H1 (cell line): ENCODE results near the gene USP43.

Source experiments
- CEBPB ChIP-seq: IDR thresholded peaks from 2 replicates; pipeline ENCODE4 v1.6.1; 2012; ENCODE audit warnings: low read depth, low read length
- EZH2 ChIP-seq: fragments of 200-600 bp; sonication (generic); IDR thresholded peaks from 2 replicates; pipeline ENCODE4 v1.7.1; 2012; ENCODE audit warnings: low read depth, mild to moderate bottlenecking, moderate library complexity, low read length, inconsistent platforms; ENCODE audit not compliant: severe bottlenecking
- HDAC2 ChIP-seq, 2 experiments: fragments of 300-600 bp in 1 of 2; sonication (generic) in 1 of 2; IDR thresholded peaks; 2 replicates each; pipeline ENCODE4 v1.6.1; 2011 to 2012; ENCODE audit warnings: low read depth in 2 of 2, low read length in 2 of 2, mild to moderate bottlenecking in 2 of 2, moderate library complexity in 2 of 2, borderline replicate concordance in 1 of 2, inconsistent platforms in 1 of 2
- JUND ChIP-seq: IDR thresholded peaks from 2 replicates; pipeline ENCODE4 v1.6.1; 2011; ENCODE audit warnings: mild to moderate bottlenecking, improper control_type of control experiment, low read length
- POLR2A ChIP-seq, 2 experiments: IDR thresholded peaks; 1 replicate in 1 of 2; 2 replicates in 1 of 2; pipeline ENCODE4 v1.6.1; 2011; ENCODE audit warnings: low read depth in 2 of 2, low read length in 2 of 2, mild to moderate bottlenecking in 2 of 2; ENCODE audit errors: control extremely low read depth in 1 of 2
- RBBP5 ChIP-seq: IDR thresholded peaks from 2 replicates; pipeline ENCODE4 v1.7.1; 2012; ENCODE audit warnings: low read depth, mild to moderate bottlenecking, inconsistent platforms, low read length, moderate library complexity, borderline replicate concordance
- SIN3A ChIP-seq, 2 experiments: IDR thresholded peaks in 1 of 2; conservative IDR thresholded peaks in 1 of 2; 2 replicates each; pipeline ENCODE4 v1.6.1; 2011 to 2012; ENCODE audit warnings: low read length in 2 of 2, improper control_type of control experiment in 1 of 2, low read depth in 1 of 2, mild to moderate bottlenecking in 1 of 2
- YY1 ChIP-seq: IDR thresholded peaks from 2 replicates; pipeline ENCODE4 v1.6.1; 2011; ENCODE audit warnings: low read depth, mild to moderate bottlenecking, low read length
- ZNF274 ChIP-seq: IDR thresholded peaks from 2 replicates; pipeline ENCODE4 v1.7.0; 2012; ENCODE audit warnings: low read length, borderline replicate concordance; ENCODE audit errors: extremely low read depth
- TF ChIP-seq, protein P1 (sequence below), 3 experiments: IDR thresholded peaks; 1 replicate in 2 of 3; 2 replicates in 1 of 3; pipeline versions ENCODE4 v1.5.1 to v1.6.1; 2011; ENCODE audit warnings: low read length in 3 of 3, mild to moderate bottlenecking in 3 of 3, inconsistent platforms in 2 of 3, low read depth in 1 of 3, moderate library complexity in 1 of 3; ENCODE audit not compliant: insufficient read depth in 1 of 3; ENCODE audit errors: control extremely low read depth in 1 of 3
- TF ChIP-seq, protein P2 (sequence below): IDR thresholded peaks from 2 replicates; pipeline ENCODE4 v1.6.1; 2012; ENCODE audit warnings: inconsistent platforms

GRCh38 chr17:9635340-9635739, 10.0 kb upstream of the USP43 start:
- TF ChIP-seq HDAC2 (IDR thresholded peaks at IDR 0.05; ENCODE audit: borderline replicate concordance in 1 of 2, low read depth in 2 of 2, low read length in 2 of 2), result no peak
- TF ChIP-seq CEBPB, result no peak
- TF ChIP-seq, protein P1, sequence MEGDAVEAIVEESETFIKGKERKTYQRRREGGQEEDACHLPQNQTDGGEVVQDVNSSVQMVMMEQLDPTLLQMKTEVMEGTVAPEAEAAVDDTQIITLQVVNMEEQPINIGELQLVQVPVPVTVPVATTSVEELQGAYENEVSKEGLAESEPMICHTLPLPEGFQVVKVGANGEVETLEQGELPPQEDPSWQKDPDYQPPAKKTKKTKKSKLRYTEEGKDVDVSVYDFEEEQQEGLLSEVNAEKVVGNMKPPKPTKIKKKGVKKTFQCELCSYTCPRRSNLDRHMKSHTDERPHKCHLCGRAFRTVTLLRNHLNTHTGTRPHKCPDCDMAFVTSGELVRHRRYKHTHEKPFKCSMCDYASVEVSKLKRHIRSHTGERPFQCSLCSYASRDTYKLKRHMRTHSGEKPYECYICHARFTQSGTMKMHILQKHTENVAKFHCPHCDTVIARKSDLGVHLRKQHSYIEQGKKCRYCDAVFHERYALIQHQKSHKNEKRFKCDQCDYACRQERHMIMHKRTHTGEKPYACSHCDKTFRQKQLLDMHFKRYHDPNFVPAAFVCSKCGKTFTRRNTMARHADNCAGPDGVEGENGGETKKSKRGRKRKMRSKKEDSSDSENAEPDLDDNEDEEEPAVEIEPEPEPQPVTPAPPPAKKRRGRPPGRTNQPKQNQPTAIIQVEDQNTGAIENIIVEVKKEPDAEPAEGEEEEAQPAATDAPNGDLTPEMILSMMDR (IDR thresholded peaks at IDR 0.05; ENCODE audit: control extremely low read depth in 1 of 3, insufficient read depth in 1 of 3, low read depth in 1 of 3, low read length in 3 of 3), result no peak
- no peak for TF ChIP-seq YY1
- TF ChIP-seq RBBP5, result no peak
- TF ChIP-seq POLR2A (IDR thresholded peaks at IDR 0.05; ENCODE audit: control extremely low read depth in 1 of 2, low read depth in 2 of 2, low read length in 2 of 2), result no peak
- no peak for TF ChIP-seq EZH2
- no peak for TF ChIP-seq SIN3A (conservative IDR thresholded peaks at IDR 0.05 in 1 of 2, IDR thresholded peaks at IDR 0.05 in 1 of 2; ENCODE audit: low read depth in 1 of 2, low read length in 2 of 2)
- TF ChIP-seq JUND, result no peak
- TF ChIP-seq, protein P2, sequence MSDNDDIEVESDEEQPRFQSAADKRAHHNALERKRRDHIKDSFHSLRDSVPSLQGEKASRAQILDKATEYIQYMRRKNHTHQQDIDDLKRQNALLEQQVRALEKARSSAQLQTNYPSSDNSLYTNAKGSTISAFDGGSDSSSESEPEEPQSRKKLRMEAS, result no peak
- TF ChIP-seq ZNF274, result no peak
